22Rv1 (cell line): ENCODE measurements around the gene STARD6.

Source experiments
- ZFX ChIP-seq: fragments of 450-650 bp; IDR thresholded peaks from 2 replicates; pipeline ENCODE4 v1.6.1; 2017; ENCODE audit warnings: antibody characterized with exemption, borderline replicate concordance
- TF ChIP-seq, protein P1 (sequence below): fragments of 450-650 bp; IDR thresholded peaks from 2 replicates; pipeline ENCODE4 v1.5.1; 2017; ENCODE audit warnings: mild to moderate bottlenecking

- TF ChIP-seq, protein P1, sequence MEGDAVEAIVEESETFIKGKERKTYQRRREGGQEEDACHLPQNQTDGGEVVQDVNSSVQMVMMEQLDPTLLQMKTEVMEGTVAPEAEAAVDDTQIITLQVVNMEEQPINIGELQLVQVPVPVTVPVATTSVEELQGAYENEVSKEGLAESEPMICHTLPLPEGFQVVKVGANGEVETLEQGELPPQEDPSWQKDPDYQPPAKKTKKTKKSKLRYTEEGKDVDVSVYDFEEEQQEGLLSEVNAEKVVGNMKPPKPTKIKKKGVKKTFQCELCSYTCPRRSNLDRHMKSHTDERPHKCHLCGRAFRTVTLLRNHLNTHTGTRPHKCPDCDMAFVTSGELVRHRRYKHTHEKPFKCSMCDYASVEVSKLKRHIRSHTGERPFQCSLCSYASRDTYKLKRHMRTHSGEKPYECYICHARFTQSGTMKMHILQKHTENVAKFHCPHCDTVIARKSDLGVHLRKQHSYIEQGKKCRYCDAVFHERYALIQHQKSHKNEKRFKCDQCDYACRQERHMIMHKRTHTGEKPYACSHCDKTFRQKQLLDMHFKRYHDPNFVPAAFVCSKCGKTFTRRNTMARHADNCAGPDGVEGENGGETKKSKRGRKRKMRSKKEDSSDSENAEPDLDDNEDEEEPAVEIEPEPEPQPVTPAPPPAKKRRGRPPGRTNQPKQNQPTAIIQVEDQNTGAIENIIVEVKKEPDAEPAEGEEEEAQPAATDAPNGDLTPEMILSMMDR: no peak
- TF ChIP-seq ZFX: no peak
Measured at GRCh38 chr18:54382076-54382475, 24.4 kb upstream of the STARD6 start.
